K562 (cell line): ENCODE results near the gene DRC3. TPM values are rescaled to one million over a fixed set of nuclear protein-coding genes. Genes with fewer than 3 reads are reported as not detected.
A peak's percentile ranks its signal among the peaks of the same experiment; 100 is the strongest.

Experiments used
- BRD4 ChIP-seq: fragments of 200-600 bp; sonication (generic); IDR thresholded peaks from 2 replicates; pipeline ENCODE4 v1.6.1; 2017; ENCODE audit warnings: inconsistent platforms
- FOXA3 ChIP-seq, 2 experiments: fragments of 450-650 bp in 1 of 2; sonication (generic) in 1 of 2; formaldehyde crosslinking; IDR thresholded peaks in 1 of 2; conservative IDR thresholded peaks in 1 of 2; 2 replicates each; pipeline versions ENCODE4 v1.4.0 to v1.8.0; 2020 to 2022; ENCODE audit warnings: mild to moderate bottlenecking in 2 of 2, missing genetic modification reagents in 1 of 2
- GTF2E2 ChIP-seq: fragments of 200-800 bp; sonication (Bioruptor generic); IDR thresholded peaks from 2 replicates; pipeline ENCODE4 v1.6.1; 2016; ENCODE audit warnings: missing genetic modification characterization, missing compliant biosample characterization
- GTF3C2 ChIP-seq: IDR thresholded peaks from 3 replicates; pipeline ENCODE4 v1.6.1; 2011; ENCODE audit warnings: borderline replicate concordance, mild to moderate bottlenecking, moderate library complexity; ENCODE audit not compliant: insufficient read length; ENCODE audit errors: extremely low read depth
- HDGF ChIP-seq: fragments of 450-650 bp; IDR thresholded peaks from 2 replicates; pipeline ENCODE4 v1.6.1; 2016
- HNRNPLL ChIP-seq: fragments of 200-400 bp; formaldehyde crosslinking; IDR thresholded peaks from 2 replicates; pipeline ENCODE4 v1.6.1; 2017; ENCODE audit warnings: low read length, low read depth, mild to moderate bottlenecking; ENCODE audit not compliant: poor library complexity, severe bottlenecking
- ID3 ChIP-seq, 2 experiments: fragments of 250-450 bp in 1 of 2; fragments of 450-650 bp in 1 of 2; sonication (Bioruptor Pico) in 1 of 2; IDR thresholded peaks; 2 replicates each; pipeline versions ENCODE4 v1.6.1 to v1.8.0; 2016 to 2021; ENCODE audit warnings: mild to moderate bottlenecking in 2 of 2, moderate library complexity in 2 of 2, missing compliant biosample characterization in 1 of 2, missing genetic modification characterization in 1 of 2
- LARP7 ChIP-seq: fragments of 450-650 bp; IDR thresholded peaks from 2 replicates; pipeline ENCODE4 v1.6.1; 2016
- MAFF ChIP-seq: IDR thresholded peaks from 2 replicates; pipeline ENCODE4 v1.6.1; 2012; ENCODE audit warnings: low read length, improper control_type of control experiment
- MAZ ChIP-seq, 2 experiments: fragments of 450-650 bp in 1 of 2; sonication (generic) in 1 of 2; formaldehyde crosslinking; IDR thresholded peaks in 1 of 2; conservative IDR thresholded peaks in 1 of 2; 2 replicates each; pipeline versions ENCODE4 v1.4.0 to v1.5.0; 2020; ENCODE audit warnings: mild to moderate bottlenecking in 1 of 2, missing genetic modification reagents in 1 of 2
- MXI1 ChIP-seq: IDR thresholded peaks from 2 replicates; pipeline ENCODE4 v1.6.1; 2011; ENCODE audit warnings: low read depth, mild to moderate bottlenecking, improper control_type of control experiment, low read length
- NCOA2 ChIP-seq, 2 experiments: fragments of 450-650 bp; IDR thresholded peaks; 2 replicates each; pipeline ENCODE4 v1.6.1; 2018; ENCODE audit warnings: mild to moderate bottlenecking in 2 of 2, moderate library complexity in 1 of 2; ENCODE audit not compliant: partially characterized antibody in 2 of 2
- NCOA4 ChIP-seq: fragments of 450-650 bp; IDR thresholded peaks from 2 replicates; pipeline ENCODE4 v1.6.1; 2018; ENCODE audit warnings: mild to moderate bottlenecking; ENCODE audit not compliant: partially characterized antibody
- PHB ChIP-seq: fragments of 250-450 bp; sonication (Bioruptor Pico); IDR thresholded peaks from 2 replicates; pipeline ENCODE4 v1.5.0; 2021
- POLR2H ChIP-seq: IDR thresholded peaks from 2 replicates; pipeline ENCODE4 v1.6.1; 2016; ENCODE audit warnings: missing genetic modification characterization, low read depth, mild to moderate bottlenecking, control low read depth, missing compliant biosample characterization, moderate library complexity
- RFX5 ChIP-seq: IDR thresholded peaks from 2 replicates; pipeline ENCODE4 v1.6.1; 2011; ENCODE audit warnings: low read depth, mild to moderate bottlenecking, improper control_type of control experiment, low read length
- SNRNP70 ChIP-seq: fragments of 200-400 bp; formaldehyde crosslinking; optimal IDR thresholded peaks from 2 replicates; pipeline ENCODE3; 2017; ENCODE audit warnings: low read depth, low read length
- TEAD2 ChIP-seq: fragments of 450-650 bp; IDR thresholded peaks from 2 replicates; pipeline ENCODE4 v1.6.1; 2016; ENCODE audit warnings: missing genetic modification characterization, control low read depth, missing compliant biosample characterization
- TSC22D4 ChIP-seq: fragments of 450-650 bp; IDR thresholded peaks from 2 replicates; pipeline ENCODE4 v1.6.1; 2016; ENCODE audit warnings: missing genetic modification characterization, missing biosample characterization, control low read depth
- ZBTB9 ChIP-seq: fragments of 450-650 bp; formaldehyde crosslinking; IDR thresholded peaks from 2 replicates; pipeline ENCODE4 v1.4.0; 2020; ENCODE audit warnings: mild to moderate bottlenecking, moderate library complexity
- ZNF740 ChIP-seq, 3 experiments: fragments of 200-800 bp in 1 of 3; sonication (Bioruptor generic) in 1 of 3; sonication (generic) in 1 of 3; formaldehyde crosslinking in 1 of 3; IDR thresholded peaks; 2 replicates each; pipeline versions ENCODE4 v1.6.1 to v1.8.0; 2016 to 2022; ENCODE audit warnings: mild to moderate bottlenecking in 2 of 3, missing compliant biosample characterization in 2 of 3, missing genetic modification characterization in 2 of 3, missing genetic modification reagents in 1 of 3
- ZNF766 ChIP-seq: fragments of 200-800 bp; sonication (Bioruptor generic); conservative IDR thresholded peaks from 2 replicates; pipeline ENCODE4 v1.6.1; 2016; ENCODE audit warnings: missing genetic modification characterization, missing compliant biosample characterization
- polyA plus RNA-seq, 8 experiments: library from polyadenylated mRNA; depleted of rRNA in 4 of 8; stranded (reverse) in 5 of 8; unstranded in 3 of 8; fragments of >200 nt; fragmentation: Nextera tagmentation in 2 of 8; fragmentation: Illumina TruSeq in 1 of 8; extraction: Ambion mirVana in 2 of 8; extraction: Trizol in 1 of 8; gene quantifications; 2 replicates each; pipeline versions ENCODE4 v1.2.1 to v1.2.3, GENCODE V29; 2011 to 2014; ENCODE audit warnings: inconsistent platforms in 1 of 8, missing spikeins in 1 of 8
- total RNA-seq, 7 experiments: library from RNA; depleted of rRNA in 6 of 7; stranded (reverse); fragments of >200 nt in 6 of 7; fragmentation: Illumina TruSeq in 2 of 7; extraction: Trizol in 2 of 7; gene quantifications; 2 replicates each; pipeline versions ENCODE4 v1.2.1 to v1.2.3, GENCODE V29; 2011 to 2021; ENCODE audit warnings: low replicate concordance in 1 of 7

DRC3 gene
- total and polyA plus RNA-seq, 9 of the 15 experiments (the other 6 are each of a cell fraction or from before 2014, with no cell fraction given) = 0.10 to 0.84 (median 0.30) TPM; not detected in 3

GRCh38 chr17:18017958-18018357 is 45.3 kb downstream of the DRC3 start (continued):
- TF ChIP-seq GTF3C2 = no peak
- TF ChIP-seq FOXA3 (CRISPR knock-in tag; conservative IDR thresholded peaks at IDR 0.05 in 1 of 2, IDR thresholded peaks at IDR 0.05 in 1 of 2) = peak; percentile 69 to 85; a peak in 3 of 4 replicates
- TF ChIP-seq NCOA4 = no peak
- TF ChIP-seq BRD4 = no peak
- TF ChIP-seq ID3 (CRISPR knock-in tag; IDR thresholded peaks at IDR 0.05) = no peak
- no peak for TF ChIP-seq ID3 (tag; IDR thresholded peaks at IDR 0.05)
- no peak for TF ChIP-seq MXI1
- TF ChIP-seq MAFF = no peak
- no peak for TF ChIP-seq HDGF
- TF ChIP-seq PHB = no peak
- no peak for TF ChIP-seq RFX5
- no peak for TF ChIP-seq POLR2H
- TF ChIP-seq HNRNPLL = no peak
- no peak for TF ChIP-seq LARP7
- TF ChIP-seq NCOA2 (IDR thresholded peaks at IDR 0.05; ENCODE audit: partially characterized antibody in 2 of 2) = no peak
- no peak for TF ChIP-seq TEAD2
- TF ChIP-seq ZNF740 (CRISPR knock-in tag; IDR thresholded peaks at IDR 0.05) = no peak
- no peak for TF ChIP-seq ZNF740 (tag; IDR thresholded peaks at IDR 0.05)
- TF ChIP-seq ZBTB9 = no peak
- no peak for TF ChIP-seq MAZ (CRISPR knock-in tag; conservative IDR thresholded peaks at IDR 0.05 in 1 of 2, IDR thresholded peaks at IDR 0.05 in 1 of 2)
- no peak for TF ChIP-seq GTF2E2 (tag)
- no peak for TF ChIP-seq TSC22D4
- TF ChIP-seq SNRNP70 = no peak
- peak; percentile 31; the same call in 1 of the 2 replicates for TF ChIP-seq ZNF766 (CRISPR knock-in tag)
